NCI-H510A treated with DMSO at 0.1 percent for 48 hours (cell line): ENCODE data around the gene RPL31.
A peak's percentile ranks its signal among the peaks of the same experiment; 100 is the strongest.

Experiments
- DNase-seq: peaks from one replicate; lab custom pipeline; 2025; lab: John Stamatoyannopoulos, UW

The RPL31 gene

GRCh38 chr2:100975521-100975785 lies 26.6 kb upstream of the RPL31 start:
- DNase-seq = no peak

DNA sequence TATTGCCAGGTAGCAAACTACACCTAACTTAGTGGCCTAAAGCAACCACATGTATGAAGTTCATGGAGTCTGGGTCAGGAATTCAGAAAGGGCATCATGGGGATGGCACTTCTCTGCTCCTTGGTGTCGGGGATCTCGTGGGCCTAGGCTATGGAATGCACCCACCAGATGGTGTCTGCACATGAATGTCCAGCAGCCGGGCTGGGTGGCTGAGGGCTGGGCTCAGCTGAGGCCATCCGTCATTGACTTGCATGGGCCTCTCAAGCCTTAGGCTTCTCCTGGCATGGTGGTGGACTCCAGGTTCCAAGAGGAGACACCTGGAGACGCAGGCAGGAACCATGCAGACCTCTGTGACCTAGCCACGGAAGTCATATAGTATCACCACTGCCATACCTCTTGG lies 26.0 kb upstream of the RPL31 start:
- no peak for DNase-seq

- no peak for DNase-seq
Observed at GRCh38 chr2:100976645-100977391, 25.3 kb upstream of the RPL31 start.

- no peak for DNase-seq
Observed at GRCh38 chr2:100977511-100977910, 24.6 kb upstream of the RPL31 start.

DNA sequence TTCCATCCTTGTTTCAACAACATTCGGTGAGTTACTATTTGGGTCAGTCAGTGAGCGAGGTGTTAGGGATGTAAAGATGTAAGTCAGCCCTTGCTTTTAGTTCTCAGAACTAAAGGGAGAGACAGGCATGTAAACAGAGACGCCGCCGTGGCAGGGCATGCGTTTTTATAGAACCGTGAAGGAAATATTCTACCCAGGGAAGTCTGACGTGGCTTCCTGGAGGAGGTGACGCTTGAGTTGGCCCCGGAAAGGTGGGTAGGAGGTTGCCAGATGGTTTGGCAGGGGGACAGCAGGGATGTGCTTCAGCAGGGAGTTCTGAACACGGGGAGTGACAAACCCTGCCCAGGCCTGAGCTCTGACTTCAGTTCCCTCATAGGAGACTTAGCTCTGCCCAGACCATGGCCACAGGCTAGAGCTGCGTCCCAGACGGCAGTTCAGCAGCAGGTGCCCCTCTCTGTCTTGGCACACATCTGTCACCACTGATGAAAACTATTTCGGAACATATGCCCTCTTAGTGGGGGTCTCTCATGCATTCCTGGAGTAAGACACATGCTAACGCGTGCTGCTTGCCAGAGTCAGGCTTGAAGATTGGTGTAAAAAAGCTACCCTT lies 23.4 kb upstream of the RPL31 start:
- no peak for DNase-seq

- DNase-seq = no peak
Observed at GRCh38 chr2:100980046-100980445, 22.0 kb upstream of the RPL31 start.

DNA sequence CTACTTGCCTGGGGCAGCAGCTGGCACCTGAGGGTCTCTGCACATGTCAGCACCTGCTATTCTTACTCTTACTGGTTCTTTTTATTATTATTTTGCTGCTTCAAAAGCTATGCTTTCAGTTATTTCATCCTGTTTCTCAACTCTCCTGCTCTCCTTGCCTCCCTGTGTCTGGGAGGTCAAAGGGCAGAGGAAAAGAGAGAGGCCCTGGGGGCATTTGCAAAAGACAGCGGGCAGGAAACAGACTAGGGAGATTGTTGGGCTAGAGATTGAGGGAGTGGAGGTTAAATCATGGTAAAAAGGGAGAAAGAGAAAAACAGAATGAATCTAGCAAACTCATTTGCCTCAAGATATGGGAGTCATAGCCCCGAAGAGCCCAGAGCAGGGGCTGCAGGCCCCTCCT lies 21.1 kb upstream of the RPL31 start:
- DNase-seq = no peak

DNA sequence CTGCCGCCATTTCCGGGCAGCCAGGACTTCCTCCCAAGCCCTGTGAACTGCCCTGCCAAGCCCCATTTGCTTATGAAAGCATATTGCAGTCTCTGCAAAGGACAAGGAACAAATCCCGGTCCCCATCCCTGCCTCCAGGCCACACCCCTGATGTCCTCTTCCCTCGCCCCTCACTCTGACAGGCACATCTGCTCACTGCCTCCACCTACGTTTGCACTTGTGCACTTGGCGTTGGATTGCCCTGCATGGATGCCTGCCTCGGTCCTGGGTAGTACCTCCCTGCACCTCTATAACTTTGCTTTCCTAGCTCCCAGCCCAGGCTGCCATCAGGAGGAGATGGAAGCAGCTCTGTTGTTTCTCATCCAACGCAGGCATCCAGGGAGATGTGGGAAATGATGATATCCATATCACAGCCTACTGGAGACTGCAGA lies 19.6 kb upstream of the RPL31 start:
- DNase-seq = no peak

GRCh38 chr2:100983201-100983600 lies 18.9 kb upstream of the RPL31 start:
- DNase-seq = no peak

DNA sequence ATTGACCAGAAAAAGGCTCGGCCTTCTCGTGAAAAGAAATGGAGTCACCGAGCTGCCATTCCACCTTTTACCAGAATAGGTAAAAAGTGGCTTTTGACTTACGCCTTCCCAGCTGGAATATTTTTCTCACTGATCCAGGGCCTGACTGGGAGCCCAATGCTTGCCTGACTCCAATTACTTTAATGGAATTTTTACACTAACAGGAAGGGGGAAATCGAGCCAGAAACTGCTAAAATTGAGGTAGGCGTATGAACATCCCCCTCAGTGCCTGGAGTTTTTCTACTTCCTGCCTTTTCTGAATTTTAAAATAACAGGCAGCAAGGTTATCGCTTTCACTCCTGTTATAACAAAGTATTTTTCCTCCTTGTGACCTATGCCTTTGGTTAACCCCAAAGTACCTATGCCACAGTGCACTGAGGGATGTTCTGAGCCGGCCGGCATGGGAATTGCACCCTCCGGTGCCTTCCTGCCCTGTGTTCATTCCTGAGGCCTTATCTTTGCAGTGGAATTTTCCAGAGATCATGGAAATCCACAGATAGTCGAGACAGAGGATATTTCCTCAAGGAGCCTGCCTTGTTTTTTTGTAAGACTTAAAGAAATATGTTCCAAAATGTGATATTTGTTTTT lies 18.3 kb upstream of the RPL31 start:
- no peak for DNase-seq

- peak; percentile 73 for DNase-seq
Observed at GRCh38 chr2:100984892-100985307, 17.2 kb upstream of the RPL31 start.

DNA sequence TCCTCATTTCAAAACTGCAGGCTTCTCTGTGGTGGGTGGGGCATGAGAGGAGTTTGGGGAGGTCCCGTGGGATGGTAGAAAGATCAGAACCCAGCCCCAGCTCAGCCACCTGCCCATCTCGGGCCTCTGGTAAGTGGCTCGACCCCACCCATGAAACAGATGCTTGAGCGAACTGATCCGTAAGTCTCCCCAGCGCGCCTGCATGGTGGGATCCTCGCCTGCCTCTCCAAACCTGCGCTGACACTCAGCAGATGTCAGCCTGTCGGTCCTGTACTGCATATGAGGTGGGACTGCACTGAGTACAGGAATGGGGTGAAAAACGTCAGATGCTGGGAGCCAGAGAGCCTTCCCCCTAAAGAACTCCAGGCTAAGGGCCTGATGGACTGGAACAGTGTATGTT lies 15.9 kb upstream of the RPL31 start:
- no peak for DNase-seq

GRCh38 chr2:100987536-100987935 lies 14.6 kb upstream of the RPL31 start:
- no peak for DNase-seq

GRCh38 chr2:100987974-100988373 lies 14.1 kb upstream of the RPL31 start:
- DNase-seq = no peak

DNA sequence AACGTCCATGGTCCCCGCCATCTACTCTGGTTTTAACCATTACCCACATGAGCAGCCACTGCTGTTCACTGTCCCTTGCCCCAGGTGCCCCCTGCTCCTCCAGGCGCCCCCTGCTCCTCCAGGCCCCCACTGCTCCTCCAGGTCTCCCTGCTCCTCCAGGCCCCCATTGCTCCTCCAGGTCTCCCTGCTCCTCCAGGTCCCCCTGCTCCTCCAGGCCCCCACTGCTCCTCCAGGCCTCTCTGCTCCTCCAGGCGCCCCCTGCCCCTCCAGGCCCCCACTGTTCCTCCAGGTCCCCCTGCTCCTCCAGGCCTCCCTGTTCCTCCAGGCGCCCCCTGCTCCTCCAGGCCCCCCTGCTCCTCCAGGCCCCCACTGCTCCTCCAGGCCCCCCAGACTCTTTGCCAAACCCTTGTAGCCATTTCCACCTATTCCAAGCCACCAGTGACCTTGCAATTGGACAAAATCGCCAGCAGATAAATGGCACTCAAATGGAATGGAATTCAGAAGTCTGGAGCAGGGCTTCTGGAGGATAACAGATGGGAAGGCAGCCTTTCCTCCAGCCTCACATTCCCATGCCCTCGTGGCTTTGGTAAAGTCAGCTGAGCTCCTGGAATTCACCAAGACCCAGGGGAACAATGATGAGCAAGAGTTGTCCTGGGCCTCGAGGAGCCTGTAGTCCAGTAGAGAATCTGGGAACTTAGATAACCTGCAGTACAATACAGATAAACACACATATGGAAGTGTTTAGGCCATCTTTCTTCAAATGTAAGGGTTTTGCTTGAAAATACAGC lies 13.3 kb upstream of the RPL31 start:
- DNase-seq = no peak

GRCh38 chr2:100989666-100990065 lies 12.4 kb upstream of the RPL31 start:
- DNase-seq = no peak

- no peak for DNase-seq
Observed at GRCh38 chr2:100990166-100990565, 11.9 kb upstream of the RPL31 start.

GRCh38 chr2:100990650-100991403 lies 11.3 kb upstream of the RPL31 start:
- no peak for DNase-seq

DNA sequence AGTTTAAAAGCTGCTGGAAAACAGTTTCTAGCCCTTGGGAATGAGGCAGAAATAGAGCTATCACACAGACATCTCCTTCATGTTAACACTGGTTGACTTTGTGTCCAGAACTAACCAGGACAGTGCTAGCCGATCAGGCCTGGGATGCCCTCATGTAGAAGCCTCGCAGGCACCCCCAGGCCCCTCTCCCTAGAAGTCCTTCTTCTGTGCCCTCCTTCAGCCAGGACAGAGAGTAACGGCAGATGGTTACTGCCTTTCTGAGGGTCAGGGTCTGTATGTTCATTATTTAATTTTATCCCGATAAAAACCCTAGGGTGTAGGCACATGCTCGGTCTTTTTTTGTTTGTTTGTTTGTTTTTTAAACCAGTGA lies 10.7 kb upstream of the RPL31 start:
- DNase-seq = no peak

GRCh38 chr2:100992262-100992661 lies 9.8 kb upstream of the RPL31 start:
- no peak for DNase-seq

DNA sequence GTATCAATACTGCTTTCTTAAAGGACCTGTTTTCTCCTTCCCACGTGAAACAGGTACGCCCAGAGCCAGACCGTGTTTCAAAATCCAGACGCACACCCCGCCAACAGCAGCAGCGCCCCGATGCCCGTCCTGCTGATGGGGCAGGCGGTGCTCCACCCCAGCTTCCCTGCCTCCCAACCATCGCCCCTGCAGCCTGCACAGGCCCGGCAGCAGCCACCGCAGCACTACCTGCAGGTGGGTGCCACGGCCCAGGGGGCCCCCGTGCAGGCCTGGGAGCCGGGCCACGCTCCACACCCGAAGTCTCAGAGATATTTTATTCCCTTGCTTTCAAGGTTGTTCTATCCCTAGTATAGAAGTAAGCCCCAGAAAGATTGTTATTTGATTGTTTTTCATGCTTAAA lies 8.8 kb upstream of the RPL31 start:
- DNase-seq = no peak
